NCI-H1694 treated with DMSO at 0.1 percent for 48 hours (cell line): ENCODE measurements around the gene ICA1.
"Not testable (repeated sequence)": the region's sequence is repeated elsewhere in the genome, so short reads cannot be mapped to it uniquely, and the experiment has no call there.

Source experiments
- DNase-seq: peaks from one replicate; lab custom pipeline; 2025; lab: John Stamatoyannopoulos, UW

ICA1 gene

DNA sequence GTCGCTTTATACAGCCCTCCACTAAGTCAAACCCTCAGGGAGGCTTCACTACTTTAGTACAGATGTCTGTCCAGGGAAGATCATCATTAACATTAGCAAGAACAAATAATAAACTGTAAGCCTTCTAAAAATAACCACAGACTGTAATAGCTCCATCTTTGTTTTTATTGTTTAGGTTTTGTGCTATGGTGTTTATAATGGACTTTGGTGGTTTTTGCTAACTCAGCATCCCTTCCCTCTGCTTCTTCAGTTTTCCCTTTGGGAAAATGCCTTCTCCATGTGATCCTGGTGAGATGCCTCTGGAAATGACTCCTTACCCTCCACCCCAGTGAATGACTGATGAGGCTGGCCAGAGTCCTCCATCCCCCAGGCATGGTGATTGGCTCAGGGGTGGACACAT, 131.3 kb downstream of the ICA1 start:
- no peak for DNase-seq

DNA sequence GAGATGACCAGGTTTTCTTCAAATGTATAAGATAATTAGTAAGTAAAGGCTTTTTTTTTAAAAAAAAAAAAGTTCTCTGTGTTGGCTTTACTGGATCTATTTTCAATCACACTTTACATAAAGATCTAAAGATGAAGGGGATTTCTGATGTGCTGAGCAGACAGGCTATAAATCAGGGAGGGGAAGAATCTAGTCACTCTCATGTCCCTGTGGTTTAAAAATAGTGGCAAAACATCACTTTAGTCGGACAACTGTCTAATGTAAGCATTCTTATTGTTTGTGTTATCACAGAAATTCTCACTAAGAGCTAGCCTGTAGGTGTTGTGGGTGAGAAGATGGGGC, 132.7 kb downstream of the ICA1 start:
- no peak for DNase-seq

GRCh38 chr7:8128449-8129317, 133.3 kb downstream of the ICA1 start:
- DNase-seq: no peak

DNA sequence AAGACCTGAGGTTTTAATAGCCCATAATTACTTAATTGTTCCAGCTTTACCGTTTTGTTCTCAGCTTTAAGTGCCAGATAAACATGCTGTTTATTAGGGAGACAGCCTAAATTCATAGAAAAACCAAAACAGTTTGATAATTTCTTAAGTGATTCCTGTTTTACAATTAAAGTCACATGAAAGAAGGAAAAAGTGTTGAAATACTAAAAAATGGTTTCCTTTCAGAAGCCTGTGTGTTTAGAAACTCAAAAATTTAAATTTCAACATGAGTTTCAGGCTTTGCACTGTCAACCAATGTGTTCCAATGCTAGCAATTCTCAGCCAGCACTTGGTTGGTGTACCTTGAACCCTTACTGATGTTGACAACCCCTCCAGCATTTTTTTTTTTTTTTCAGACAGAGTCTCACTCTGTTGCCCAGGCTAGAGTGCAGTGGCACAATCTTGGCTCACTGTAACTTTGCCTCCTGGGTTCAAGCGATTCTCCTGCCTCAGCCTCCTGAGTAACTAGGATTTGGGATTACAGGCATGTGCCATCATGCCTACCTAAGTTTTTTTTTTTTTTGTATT, 135.3 kb downstream of the ICA1 start:
- DNase-seq: no peak

DNA sequence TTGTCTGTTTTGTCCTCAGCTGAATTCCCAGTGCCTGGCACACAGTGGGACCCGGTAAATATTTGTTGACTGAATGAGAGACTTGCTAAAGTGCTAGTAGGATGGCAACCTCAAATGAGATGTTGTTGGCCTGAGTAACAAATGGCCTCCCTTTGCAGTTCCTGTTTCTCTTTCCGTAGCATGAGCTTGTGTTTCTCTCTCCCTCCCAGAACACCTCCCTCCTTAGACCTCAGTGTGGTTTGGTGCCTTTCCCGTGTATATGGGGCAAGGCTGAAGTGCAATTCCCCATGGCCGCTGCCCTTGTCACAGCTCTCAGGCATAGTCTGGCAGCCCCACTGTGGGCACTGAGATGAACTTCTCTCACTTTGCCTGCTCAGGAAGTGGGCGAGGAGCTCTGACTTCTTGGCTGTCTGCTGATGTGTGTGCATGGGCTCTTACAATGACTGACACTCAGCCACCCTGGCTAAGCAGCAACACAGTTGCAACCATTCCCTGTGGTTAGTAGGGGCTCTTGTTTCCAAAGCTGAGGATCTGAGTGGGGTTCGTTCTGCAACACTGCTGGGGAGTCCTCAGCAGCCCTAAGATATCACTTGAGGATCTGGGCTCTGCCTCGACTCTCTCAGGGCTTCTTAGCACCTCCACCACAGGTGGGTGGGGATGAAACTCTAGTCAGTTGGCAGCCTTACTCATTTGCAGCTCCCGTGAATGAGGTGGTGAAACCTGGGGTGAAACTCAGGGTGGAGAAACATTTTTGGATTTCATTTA, 136.1 kb downstream of the ICA1 start:
- DNase-seq: no peak

- no peak for DNase-seq
Observed at GRCh38 chr7:8121243-8121642, 140.7 kb downstream of the ICA1 start.

- no peak for DNase-seq
Observed at GRCh38 chr7:8120390-8121058, 141.4 kb downstream of the ICA1 start.

DNA sequence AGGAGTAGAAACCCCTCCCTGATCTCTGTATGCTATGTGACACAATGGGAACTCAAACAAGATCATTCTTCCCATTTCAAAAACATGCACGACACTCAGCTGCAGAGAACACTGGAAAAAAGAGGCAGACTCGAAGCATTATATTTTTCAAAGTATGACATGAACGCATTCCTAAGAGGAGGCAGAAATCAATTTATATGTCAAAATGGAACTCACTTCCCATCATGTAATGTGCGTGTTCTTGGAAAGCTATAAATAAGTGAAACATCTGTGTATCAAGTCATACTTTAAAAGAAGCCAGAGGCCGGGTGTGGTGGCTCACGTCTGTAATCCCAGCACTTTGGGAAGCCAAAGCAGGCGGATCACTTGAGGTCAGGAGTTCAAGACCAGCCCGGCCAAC, 142.7 kb downstream of the ICA1 start:
- DNase-seq: no peak

DNA sequence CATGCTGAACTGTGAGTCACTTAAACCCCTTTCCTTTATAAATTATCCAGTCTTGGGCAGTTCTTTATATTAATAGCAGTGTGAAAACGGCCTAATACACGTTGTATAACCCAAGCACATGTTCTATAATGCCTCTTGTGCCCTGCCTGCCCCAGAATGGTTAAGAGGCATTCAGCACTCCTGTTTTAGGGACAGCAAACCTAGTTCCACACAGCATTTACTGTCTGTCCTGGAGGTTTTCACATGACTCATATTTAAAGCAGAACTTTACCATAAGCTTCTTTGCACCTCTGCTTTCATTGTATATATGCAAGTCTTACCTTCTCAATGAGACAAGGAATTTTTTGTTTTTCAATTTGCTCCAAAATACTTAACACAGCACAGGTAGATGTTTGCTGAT, 144.8 kb downstream of the ICA1 start:
- DNase-seq: no peak

DNA sequence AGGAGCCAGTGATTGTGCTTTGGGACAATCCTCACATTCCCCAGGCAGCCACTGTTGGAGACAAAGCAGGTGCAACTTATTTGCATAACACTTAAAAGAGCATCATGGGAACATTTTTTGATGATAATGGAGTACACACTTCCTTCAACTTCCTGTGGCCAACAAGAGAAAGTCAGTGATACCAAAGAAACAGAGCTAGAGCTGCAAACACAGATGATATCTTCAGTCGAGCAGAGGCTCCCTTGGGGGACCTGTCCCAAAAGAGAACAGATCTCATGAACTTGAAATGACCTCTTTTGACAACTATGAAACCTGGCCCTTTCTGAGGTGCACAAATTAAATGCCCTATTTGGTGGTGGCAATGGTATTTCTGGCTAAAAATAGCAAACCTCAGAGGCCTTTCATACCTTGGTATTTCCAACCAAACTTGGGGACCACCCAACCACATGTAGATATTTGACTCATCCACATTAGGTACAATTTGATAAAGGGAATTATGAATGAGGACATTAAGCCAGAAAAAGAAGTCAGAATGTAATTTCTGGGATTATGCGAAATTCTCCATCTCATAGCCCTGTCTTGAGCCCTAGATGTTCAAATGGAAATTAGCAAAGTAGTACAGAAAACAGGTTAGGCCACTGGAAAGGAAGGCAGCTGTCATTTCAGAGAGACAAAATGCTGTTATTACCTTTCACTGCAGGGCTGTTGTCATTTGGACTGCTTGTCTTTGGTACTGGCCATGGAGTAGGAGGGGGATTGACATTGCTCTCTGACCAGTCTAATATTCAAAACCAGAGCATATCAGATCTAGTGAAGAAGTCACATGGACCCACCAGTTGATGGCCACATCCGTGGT, 146.2 kb downstream of the ICA1 start:
- DNase-seq: no peak

GRCh38 chr7:8114175-8114574, 147.8 kb downstream of the ICA1 start:
- no peak for DNase-seq

DNA sequence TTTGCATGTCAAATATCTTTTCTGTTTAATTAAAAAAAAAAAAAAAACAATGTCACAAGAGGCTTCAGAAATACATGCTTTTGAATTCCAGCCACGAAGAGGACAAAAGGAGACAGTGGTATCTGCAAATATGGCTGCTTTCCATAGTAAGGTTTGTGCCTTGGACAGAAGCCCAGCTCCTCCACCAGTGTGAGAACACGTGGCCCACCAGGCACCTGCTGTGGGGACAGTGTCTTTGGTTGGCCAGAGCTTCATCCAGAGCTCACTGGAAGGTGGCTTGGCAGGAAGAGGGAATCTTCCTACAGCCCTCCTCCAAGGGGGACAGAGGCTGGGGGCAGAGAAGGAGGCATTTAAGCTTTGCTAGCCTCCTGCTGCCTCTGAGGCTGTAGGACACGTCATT, 148.8 kb downstream of the ICA1 start:
- no peak for DNase-seq

GRCh38 chr7:8112685-8113084, 149.3 kb downstream of the ICA1 start:
- DNase-seq: no peak

DNA sequence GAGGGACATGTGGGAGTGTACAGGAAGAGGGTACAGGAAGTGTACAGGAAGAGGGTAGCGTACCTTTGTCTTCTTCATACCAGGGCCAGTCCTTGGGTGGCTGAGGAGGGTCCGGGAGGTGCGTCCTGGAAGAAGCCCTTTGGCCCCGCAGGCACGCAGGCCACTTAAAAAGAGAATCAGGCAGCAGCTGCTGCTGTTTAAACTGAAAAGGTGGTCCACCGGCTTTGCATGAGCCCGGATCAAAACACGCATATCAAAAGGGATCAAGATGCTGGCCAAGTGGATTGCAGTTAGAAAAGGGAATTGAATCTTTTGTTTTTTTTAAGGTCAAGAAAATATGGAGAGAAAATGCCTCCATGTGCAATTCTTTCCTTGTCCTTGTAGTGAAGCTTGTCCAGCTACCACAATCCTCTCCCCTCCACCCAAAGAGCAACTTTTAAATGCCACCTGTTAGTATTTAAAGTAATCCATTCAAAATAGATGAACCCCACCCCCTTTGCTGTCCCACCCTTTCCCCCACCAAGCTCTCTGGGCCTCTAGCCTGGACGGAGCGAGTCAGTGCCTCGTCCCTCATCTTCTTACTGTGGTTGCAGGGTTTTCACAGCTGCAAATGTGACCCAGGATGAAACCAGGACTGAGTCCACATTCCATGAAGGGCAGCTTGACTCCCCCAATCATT, 150.5 kb downstream of the ICA1 start:
- DNase-seq: no peak

- DNase-seq: no peak
Observed at GRCh38 chr7:8109196-8110022, 152.6 kb downstream of the ICA1 start.

- no peak for DNase-seq
Observed at GRCh38 chr7:8105449-8106095, 156.4 kb downstream of the ICA1 start.

DNA sequence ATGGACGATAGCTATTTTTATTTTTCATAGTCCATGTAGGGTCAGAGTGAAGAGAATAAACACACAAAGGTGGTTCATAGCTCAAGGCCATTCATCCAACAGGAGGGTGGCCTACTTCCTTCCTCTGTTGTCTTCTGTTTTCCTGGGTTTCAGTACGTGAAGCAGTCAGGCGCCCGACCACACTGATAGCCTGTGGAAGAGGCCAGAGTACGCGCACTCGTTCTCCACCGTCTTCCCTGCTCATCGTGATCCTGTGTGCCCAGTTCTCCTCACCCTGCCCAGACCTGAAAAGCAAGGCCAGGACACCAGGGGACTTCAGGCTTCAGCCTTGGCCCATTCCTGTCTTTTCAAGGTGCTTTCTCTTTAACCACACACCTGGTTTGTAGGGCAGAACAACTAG, 158.7 kb downstream of the ICA1 start:
- DNase-seq: no peak

DNA sequence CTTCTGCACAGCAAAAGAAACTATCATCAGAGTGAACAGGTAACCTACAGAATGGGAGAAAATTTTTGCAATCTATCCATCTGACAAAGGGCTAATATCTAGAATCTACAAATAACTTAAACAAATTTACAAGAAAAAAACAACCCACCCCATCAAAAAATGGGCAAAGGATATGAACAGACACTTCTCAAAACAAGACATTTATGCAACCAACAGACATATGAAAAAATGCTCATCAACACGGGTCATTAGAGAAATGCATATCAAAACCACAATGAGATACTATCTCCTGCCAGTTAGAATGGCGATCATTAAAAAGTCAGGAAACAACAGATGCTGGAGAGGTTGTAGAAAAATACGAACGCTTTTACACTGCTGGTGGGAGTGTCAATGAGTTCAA, 160.7 kb downstream of the ICA1 start:
- not testable (repeated sequence) for DNase-seq
